ENCODE measurements around the gene SDF4. TPM values are rescaled to one million over a fixed set of nuclear protein-coding genes. Genes with fewer than 3 reads are reported as not detected.

The SDF4 gene
- total RNA-seq, 1 donor from 2014 or later = 164 TPM

DNA sequence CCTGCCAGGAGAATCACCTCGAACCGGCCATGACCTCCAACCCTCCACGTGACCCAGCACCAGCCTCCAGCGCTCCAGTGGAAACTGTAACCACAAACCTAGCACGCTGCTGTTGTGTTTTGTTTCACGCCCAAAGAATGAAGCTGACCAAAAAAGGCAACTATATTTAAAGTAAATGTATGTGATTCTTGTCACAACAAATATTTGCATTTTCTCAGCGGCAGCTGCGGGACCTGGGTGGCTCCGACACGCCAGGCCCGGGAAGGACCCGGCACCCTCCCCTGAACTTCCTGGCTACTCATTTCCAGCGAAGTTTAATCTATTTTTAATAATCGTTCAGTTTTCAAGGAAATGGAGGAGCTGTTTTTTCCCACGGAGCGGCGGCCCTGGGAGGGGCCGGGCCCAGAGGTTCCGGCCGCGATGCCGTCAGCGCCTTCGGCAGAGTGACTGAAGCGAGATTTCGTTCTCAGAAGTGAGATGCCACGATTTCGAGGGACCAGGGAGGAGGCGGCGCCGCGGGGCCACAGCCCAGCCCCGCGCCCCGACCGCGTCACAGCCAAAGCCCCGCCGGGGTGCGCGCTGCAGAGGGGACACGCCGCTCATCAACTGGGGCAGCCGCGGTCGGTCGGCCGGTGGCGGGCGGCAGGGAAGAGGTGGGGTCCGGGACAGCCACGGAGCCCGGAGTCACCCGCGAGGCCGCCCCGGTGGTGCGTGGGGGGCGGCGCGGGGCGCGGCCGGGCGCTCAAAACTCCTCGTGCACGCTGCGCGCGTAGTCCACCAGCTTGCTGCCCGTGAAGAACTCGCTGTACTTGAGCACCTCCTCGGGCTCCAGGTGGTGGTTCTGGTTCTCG, 14.8 kb downstream of the SDF4 start:
- peaks cover 32% of the 10 kb centered on the region for H3K4me1 Mint-ChIP-seq (ENCODE audit: low read depth)
- H3K27ac Mint-ChIP-seq = peak overlapping the region; percentile 90
- H3K36me3 Mint-ChIP-seq (ENCODE audit: low read depth) = peaks cover 66% of the 10 kb centered on the region
- intact Hi-C loops (cut with micrococcal nuclease) = no loop called here
- H3K27me3 Mint-ChIP-seq (ENCODE audit: low read depth) = no peaks in the 10 kb centered on the region
- H3K4me3 Mint-ChIP-seq (ENCODE audit: low read depth) = peak overlapping the region; percentile 62
- no peaks in the 10 kb centered on the region for H3K9me3 Mint-ChIP-seq
- no peak for DNase-seq (ENCODE audit: low spot score)

DNA sequence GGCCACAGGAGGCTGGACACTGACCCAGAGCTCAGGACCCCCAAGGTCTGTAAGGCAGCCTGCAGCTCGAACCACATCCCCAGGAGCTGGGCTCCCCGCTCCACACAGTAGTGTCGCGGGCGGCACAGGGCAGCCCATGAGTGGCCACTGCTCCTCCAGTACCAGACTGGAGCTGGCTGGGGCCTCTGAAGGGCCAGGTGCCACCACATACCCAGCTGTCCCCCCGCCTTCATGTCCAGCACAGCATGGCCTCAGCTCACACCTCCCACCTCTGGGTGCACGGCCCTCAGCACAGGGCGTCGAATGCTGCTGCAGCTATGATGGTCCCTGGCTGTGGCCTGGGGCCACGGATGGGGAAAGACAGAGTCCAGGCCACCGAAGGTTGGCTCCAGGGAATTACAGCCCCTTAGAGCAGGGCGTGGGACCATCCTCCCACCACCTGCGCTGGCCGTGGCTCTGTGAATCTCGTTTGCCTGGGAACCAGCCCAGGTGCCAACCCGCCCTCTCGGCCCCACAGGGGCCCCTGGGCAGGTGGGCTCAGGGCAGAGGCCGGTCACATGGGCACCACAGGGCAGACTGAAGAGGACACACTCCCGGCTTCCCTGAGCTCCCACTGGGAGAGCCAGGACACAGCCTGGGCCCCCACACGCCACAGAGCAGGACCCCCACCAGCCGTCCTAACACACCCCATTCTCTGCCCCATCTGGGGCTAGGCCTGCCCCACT, 15.8 kb downstream of the SDF4 start:
- Mint-ChIP-seq H3K4me3 (ENCODE audit: low read depth) (peak overlapping the region; percentile 62), H3K4me1 (ENCODE audit: low read depth) (peaks cover 32% of the 10 kb centered on the region), H3K9me3 (no peaks in the 10 kb centered on the region), H3K36me3 (ENCODE audit: low read depth) (peaks cover 62% of the 10 kb centered on the region), H3K27me3 (ENCODE audit: low read depth) (no peaks in the 10 kb centered on the region), H3K27ac (peak overlapping the region; percentile 90)
- DNase-seq (ENCODE audit: low spot score) = no peak
- intact Hi-C loops (cut with micrococcal nuclease) = loop anchor here (2.0 kb wide), 1 partner anchor 15 kb away; no protein-coding TSS in a partner anchor

DNA sequence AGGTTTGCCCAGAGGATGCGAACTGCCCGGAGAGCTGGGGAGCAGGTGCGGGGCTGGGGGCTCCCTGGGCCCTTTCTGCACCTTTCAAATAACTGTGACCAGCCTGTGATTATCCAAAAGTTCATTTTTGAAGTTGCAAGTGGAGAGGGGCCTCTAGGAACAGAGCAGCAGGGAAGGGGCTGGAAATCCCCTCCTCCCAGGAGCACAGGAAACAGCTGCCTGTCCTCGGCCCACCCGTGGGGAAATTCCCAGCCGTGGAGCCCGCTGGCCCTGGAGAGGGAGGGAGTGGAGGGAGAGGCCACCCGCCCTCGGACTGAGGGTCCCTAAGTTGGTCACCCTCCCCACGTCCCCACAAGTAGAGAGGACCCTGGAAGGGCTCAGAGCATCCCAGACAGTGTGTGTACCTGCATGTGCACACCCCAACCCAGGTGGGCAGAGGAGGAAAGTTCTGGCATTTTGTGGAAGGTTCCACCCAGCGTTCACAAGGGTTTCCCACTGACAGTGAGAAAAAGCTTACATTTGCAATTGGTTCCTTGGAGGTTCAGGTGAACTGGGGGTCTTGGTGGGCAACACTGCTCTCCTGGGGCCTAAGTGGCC, 16.6 kb downstream of the SDF4 start:
- peak overlapping the region; percentile 75 for H3K4me3 Mint-ChIP-seq (ENCODE audit: low read depth)
- peak overlapping the region; percentile 60 for H3K27ac Mint-ChIP-seq
- intact Hi-C loops (cut with micrococcal nuclease) = loop anchor here (2.0 kb wide), 1 partner anchor 16 kb away; no protein-coding TSS in a partner anchor
- H3K27me3 Mint-ChIP-seq (ENCODE audit: low read depth) = no peaks in the 10 kb centered on the region
- no peaks in the 10 kb centered on the region for H3K9me3 Mint-ChIP-seq
- no peak for DNase-seq (ENCODE audit: low spot score)
- peaks cover 61% of the 10 kb centered on the region for H3K36me3 Mint-ChIP-seq (ENCODE audit: low read depth)
- H3K4me1 Mint-ChIP-seq (ENCODE audit: low read depth) = peaks cover 33% of the 10 kb centered on the region

DNA sequence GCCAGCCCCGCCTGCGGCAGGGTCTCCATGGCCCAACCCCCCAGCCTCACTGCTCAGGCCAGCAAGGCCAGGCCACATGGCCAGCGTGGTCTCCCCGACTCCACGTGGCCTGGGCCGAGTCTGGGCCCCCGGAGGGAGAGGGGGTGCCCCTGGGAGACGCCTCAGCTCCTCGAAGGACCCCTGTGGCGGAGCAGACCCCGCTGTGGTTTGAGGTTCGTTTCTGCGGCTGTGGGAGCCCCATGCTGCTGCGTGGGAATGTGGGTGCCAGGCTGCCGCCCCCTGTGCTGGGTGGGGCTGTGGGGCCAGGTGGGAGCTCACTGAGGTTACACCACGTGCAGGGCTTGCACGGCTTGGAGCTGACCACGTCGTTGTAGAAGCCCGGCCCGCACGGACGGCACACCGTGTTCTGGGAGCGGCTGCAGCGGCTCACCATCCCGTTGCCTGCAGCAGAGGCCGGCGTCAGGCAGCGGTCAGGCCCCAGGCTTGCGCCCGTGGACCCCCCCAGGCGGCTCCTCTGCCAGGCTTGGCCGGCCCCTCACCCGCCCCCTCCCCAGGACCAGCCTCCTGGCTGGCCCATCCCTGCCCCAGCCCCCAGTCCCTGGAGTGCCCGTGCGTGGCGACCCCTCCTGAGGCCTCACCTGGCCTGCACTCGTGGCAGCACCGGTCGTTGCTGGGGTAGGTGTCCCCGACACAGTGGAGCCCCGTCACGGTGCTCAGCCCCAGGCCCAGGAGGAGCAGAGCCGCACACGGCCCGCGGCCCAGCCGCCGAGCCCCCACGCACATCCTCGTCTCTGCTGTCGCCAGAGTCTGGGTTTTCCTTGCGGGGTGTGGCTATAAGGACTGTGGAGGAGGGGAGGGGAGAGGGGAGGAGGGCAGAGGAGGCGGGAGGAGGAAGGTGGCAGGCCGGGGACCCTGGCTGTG, 18.2 kb downstream of the SDF4 start, which contains the start of gene TNFRSF4:
Gene TNFRSF4 (minus strand): TSS at position 809 of the 921 bp plus-strand sequence. CDS start 26 bp downstream, at position 783.
- intact Hi-C loops (cut with micrococcal nuclease) = loop anchor here (2.0 kb wide), 1 partner anchor 17 kb away; no protein-coding TSS in a partner anchor
- Mint-ChIP-seq H3K27ac (peak within 1 kb of the TSS; percentile 81), H3K4me1 (ENCODE audit: low read depth) (peaks cover 37% of the 10 kb centered on the region), H3K4me3 (ENCODE audit: low read depth) (peak within 1 kb of the TSS; percentile 77), H3K36me3 (ENCODE audit: low read depth) (peaks cover 59% of the 10 kb centered on the region), H3K27me3 (ENCODE audit: low read depth) (no peaks in the 10 kb centered on the region), H3K9me3 (no peaks in the 10 kb centered on the region)
- DNase-seq (ENCODE audit: low spot score) = no peak

DNA sequence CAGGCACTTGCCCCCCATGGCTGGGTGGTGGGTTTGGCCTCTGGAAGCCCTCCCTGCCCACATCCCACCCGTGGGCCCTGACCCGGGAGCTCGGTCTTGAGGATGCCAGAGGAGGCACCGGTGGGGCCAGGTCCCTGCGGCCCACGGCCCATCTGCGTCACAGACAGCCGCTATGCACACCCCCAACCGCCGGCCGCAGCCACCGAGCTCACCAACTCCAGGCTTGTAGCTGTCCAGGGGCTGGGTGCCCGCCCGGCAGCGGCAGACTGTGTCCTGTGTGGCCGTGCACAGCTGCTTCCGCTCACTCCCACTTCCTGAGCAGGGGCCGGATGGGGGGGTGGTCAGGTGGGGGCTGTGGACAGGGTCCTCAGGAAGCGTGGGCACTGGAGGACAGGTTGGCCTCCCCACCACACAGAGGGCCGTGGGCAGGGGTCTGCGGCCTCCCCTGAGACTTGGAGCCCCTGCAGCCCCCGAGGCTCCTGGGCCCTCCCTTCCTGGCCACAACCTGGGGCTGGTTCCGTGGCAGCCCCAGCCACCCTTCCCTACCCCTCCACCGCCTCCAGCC, 18.9 kb downstream of the SDF4 start:
- intact Hi-C loops (cut with micrococcal nuclease) = no loop called here
- no peaks in the 10 kb centered on the region for H3K9me3 Mint-ChIP-seq
- H3K27ac Mint-ChIP-seq = no peak overlapping the region

DNA sequence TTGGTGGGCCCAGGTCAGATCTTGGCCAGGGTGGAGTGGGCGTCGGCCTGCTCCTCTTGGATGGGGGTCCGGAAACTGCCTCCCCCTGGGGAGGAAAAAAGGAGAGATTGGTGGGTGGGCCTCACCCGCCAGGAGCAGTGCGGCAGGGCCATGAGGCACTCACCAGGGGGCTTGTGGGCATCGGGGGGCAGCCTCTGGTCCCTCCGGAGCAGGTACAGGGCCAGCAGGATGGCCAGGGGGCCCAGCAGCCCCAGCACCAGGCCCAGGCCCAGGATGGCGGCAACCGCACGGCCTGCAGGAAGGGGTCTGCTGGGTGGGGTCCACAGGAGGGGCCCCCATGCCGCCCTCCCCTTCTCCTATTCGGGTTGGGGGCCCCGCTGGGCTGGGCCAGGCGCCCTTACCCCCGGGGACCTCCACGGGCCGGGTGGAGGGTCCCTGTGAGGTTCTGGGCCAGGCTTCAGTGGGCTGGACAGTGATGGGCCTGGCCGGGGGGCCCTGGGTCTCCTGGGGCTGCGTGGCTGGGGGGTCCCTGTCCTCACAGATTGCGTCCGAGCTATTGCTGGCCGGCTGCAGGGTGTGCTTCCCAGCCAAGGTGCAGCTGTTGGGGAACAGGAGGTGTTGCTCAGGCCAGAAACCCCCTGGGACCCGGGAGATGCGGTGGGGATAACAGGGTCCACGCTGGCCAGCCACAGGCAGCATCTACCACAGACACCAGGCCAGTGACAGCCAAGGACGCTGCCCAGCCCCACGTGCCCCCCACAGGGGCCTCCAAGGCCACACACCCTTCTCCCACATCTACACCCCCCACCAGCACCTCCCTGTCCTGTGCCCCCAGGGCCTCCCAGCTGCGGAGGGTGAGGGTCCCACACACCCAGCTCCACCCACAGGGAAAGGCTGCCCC, 20.0 kb downstream of the SDF4 start:
- DNase-seq (ENCODE audit: low spot score) = no peak
- peaks cover 34% of the 10 kb centered on the region for H3K4me1 Mint-ChIP-seq (ENCODE audit: low read depth)
- intact Hi-C loops (cut with micrococcal nuclease) = no loop called here
- peaks cover 48% of the 10 kb centered on the region for H3K36me3 Mint-ChIP-seq (ENCODE audit: low read depth)
- H3K27me3 Mint-ChIP-seq (ENCODE audit: low read depth) = no peaks in the 10 kb centered on the region
- H3K9me3 Mint-ChIP-seq = no peaks in the 10 kb centered on the region
- peak overlapping the region; percentile 28 for H3K27ac Mint-ChIP-seq
- H3K4me3 Mint-ChIP-seq (ENCODE audit: low read depth) = peak overlapping the region; percentile 71

More for the DNA sequence above, 18.9 kb downstream of the SDF4 start:
- peaks cover 37% of the 10 kb centered on the region for H3K4me1 Mint-ChIP-seq (ENCODE audit: low read depth)
- no peaks in the 10 kb centered on the region for H3K27me3 Mint-ChIP-seq (ENCODE audit: low read depth)
- peak overlapping the region; percentile 77 for H3K4me3 Mint-ChIP-seq (ENCODE audit: low read depth)
- DNase-seq (ENCODE audit: low spot score) = no peak
- H3K36me3 Mint-ChIP-seq (ENCODE audit: low read depth) = peaks cover 56% of the 10 kb centered on the region

DNA sequence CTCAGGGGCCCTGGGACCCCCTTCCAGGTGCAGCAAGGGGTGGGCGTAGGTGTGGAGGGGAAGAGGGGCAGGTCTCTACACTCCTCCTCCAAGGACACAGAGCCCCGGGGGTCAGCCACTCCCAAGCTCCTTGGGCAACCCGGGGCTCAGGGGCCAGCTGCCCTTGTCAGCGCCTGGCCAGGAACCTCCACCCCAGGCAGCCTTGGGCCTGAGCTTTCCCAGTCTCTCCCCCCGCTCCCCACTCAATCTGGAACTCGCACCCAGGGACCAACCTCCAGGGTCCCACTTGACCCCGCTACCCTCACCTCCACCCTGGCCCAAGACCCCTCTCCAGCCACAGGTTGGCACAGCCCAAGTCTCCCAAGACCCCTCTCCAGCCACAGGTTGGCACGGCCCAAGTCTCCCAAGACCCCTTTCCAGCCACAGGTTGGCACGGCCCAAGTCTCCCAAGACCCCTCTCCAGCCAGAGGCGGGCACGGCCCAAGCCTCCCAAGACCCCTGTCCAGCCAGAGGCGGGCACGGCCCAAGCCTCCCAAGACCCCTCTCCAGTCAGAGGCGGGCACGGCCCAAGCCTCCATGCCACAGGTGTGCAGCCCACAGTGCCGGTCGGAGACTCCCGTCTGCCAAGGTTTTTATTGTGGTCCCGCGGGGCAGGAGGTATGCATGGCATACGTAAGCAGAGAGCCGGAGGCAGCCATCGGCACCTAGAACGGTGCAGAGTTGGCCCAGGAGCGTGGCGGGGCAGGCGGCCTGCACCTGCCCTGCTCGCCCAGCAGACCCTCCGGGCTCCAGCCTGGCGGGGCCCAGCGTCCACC, 20.9 kb downstream of the SDF4 start:
- Mint-ChIP-seq H3K27ac (peak overlapping the region; percentile 63), H3K4me1 (ENCODE audit: low read depth) (peaks cover 31% of the 10 kb centered on the region)

DNA sequence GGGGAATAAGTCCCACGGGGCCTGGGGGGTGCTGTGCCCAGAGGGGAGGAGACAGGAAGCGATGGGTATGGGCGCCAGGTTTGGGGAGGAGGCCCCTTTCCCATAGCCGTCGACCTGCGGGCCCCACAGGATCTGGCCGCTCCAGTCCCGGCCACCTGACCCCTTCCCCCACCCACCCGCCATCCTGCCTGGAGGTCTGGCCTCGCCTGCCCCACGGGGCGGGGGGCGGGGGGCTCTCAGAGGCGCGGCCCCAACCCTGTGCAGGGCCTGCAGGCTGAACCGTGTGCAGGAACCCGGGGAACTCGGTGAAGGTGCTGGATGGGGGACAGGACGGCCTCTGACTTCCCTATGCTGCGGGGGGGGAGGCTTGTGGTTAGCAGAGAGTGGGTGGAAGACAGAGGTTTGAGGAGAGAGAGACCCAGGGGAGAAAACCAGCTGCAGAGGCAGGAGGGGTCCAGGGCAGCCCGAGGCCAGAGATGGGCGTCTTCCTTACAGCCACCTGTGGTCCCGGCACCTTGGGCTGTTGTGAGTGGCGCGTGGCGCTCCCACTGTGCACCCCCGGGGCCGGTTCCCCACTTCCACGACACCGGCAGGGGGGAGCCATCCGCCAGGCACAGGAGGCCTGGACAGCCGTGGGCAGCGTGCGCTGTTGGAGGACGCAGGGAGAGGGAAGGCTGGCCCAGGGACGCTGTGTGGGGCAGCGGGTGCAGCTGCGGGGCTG, 22.9 kb downstream of the SDF4 start:
- Mint-ChIP-seq H3K9me3 (no peaks in the 10 kb centered on the region), H3K4me3 (ENCODE audit: low read depth) (peak overlapping the region; percentile 83), H3K27ac (peak overlapping the region; percentile 97), H3K36me3 (ENCODE audit: low read depth) (peaks cover 35% of the 10 kb centered on the region), H3K4me1 (ENCODE audit: low read depth) (peaks cover 19% of the 10 kb centered on the region), H3K27me3 (ENCODE audit: low read depth) (no peaks in the 10 kb centered on the region)
- no peak for DNase-seq (ENCODE audit: low spot score)
- intact Hi-C loops (cut with micrococcal nuclease) = loop anchor here (2.0 to 10.0 kb wide), 4 partner anchors 64 to 194 kb away; partner anchors contain the start of genes C1orf159, ISG15 and UBE2J2

More for the DNA sequence above, 20.9 kb downstream of the SDF4 start:
- peak overlapping the region; percentile 66 for H3K4me3 Mint-ChIP-seq (ENCODE audit: low read depth)
- no peaks in the 10 kb centered on the region for H3K9me3 Mint-ChIP-seq
- intact Hi-C loops (cut with micrococcal nuclease) = no loop called here
- peaks cover 43% of the 10 kb centered on the region for H3K36me3 Mint-ChIP-seq (ENCODE audit: low read depth)
- no peaks in the 10 kb centered on the region for H3K27me3 Mint-ChIP-seq (ENCODE audit: low read depth)
- DNase-seq (ENCODE audit: low spot score) = no peak

DNA sequence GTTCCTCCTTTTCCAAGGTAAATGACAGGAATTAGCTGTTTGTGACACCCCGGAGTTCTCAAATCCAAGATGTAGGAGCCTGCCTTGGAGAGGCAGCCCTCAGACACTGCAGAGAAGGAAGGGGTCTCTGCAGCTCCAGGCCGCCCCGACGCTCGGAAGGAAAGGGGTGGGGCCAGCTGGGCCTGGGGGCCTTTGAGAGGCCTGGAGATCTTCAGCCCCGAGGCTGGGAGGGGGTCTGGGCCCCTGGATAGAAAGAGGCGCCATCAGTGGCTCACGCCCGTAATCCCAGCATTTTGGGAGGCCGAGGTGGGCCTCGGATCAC, 24.3 kb downstream of the SDF4 start:
- peak overlapping the region; percentile 83 for H3K4me3 Mint-ChIP-seq (ENCODE audit: low read depth)
- H3K4me1 Mint-ChIP-seq (ENCODE audit: low read depth) = peaks cover 19% of the 10 kb centered on the region
- no peaks in the 10 kb centered on the region for H3K27me3 Mint-ChIP-seq (ENCODE audit: low read depth)
- H3K9me3 Mint-ChIP-seq = no peaks in the 10 kb centered on the region
- no peak for DNase-seq (ENCODE audit: low spot score)
- peak overlapping the region; percentile 97 for H3K27ac Mint-ChIP-seq
- intact Hi-C loops (cut with micrococcal nuclease) = loop anchor here (5.0 to 10.0 kb wide), 2 partner anchors 65 to 193 kb away; partner anchors contain the start of gene ISG15
- peaks cover 33% of the 10 kb centered on the region for H3K36me3 Mint-ChIP-seq (ENCODE audit: low read depth)

DNA sequence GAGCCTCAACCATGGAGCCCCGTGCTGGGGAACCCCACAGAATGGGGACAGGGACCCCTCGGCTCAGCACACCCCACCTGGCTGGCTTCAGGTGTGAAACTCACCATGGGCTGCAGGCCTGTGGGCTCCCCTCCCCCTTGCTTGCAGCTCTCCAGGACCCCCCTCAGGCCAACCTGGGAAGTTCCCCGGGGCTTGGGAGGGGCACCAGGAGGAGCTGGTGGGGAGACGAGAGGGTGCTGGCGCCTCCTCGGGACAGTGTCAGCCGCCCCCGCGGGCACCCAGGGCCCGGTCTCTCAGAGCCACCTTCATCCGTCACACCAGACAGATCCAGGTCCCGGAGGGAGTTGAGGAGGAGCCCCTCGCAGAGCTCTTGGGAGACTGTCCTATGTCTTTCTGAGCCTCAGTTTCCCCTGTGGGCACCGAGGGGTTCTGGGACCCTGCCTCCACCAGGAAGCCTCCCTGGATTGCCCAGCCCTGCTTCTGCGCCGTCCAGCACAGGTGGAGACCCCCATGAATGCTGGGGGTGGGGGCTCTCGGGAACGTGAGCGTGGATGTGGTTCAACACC, 24.8 kb downstream of the SDF4 start:
- H3K27ac Mint-ChIP-seq = peak overlapping the region; percentile 68
- no peaks in the 10 kb centered on the region for H3K27me3 Mint-ChIP-seq (ENCODE audit: low read depth)
- intact Hi-C loops (cut with micrococcal nuclease) = loop anchor here (5.0 to 10.0 kb wide), 2 partner anchors 65 to 192 kb away; partner anchors contain the start of gene ISG15

More for the DNA sequence above, 24.8 kb downstream of the SDF4 start:
- H3K4me3 Mint-ChIP-seq (ENCODE audit: low read depth) = peak overlapping the region; percentile 80
- H3K36me3 Mint-ChIP-seq (ENCODE audit: low read depth) = peaks cover 33% of the 10 kb centered on the region
- H3K9me3 Mint-ChIP-seq = no peaks in the 10 kb centered on the region
- no peak for DNase-seq (ENCODE audit: low spot score)
- H3K4me1 Mint-ChIP-seq (ENCODE audit: low read depth) = peaks cover 19% of the 10 kb centered on the region

Data from activated T-helper 2 cell treated with anti-CD3 and anti-CD28 coated beads, Interferon-gamma antibody, Interleukin-2, Interleukin-4, amounts not matched to agents 10 μg/mL and 5 μg/mL and 100 μg/mL, durations not matched to agents 14 hours and 24 hours and 36 hours (primary cell).